Thoracic aorta (tissue), 2 donors: ENCODE measurements around the gene CCDC134. TPM values are rescaled to one million over a fixed set of nuclear protein-coding genes. Genes with fewer than 3 reads are reported as not detected.

ENCODE experiments used
- ATAC-seq: fragments of 150-250 bp; one replicate; pipeline ENCODE4 v1.8.0; 2017; ENCODE audit warnings: low read depth; ENCODE audit not compliant: insufficient number of reproducible peaks, low FRiP score
- DNase-seq: peaks from one replicate; pipeline ENCODE4 v3.0.0-alpha.2; 2020; ENCODE audit warnings: low spot score
- H3K27ac ChIP-seq, 2 donors: fragments of 200-600 bp; sonication (generic); 1 replicate in 1 of 2; 2 replicates in 1 of 2; pipeline ENCODE4 v1.5.1; 2016; ENCODE audit warnings: mild to moderate bottlenecking in 2 of 2, moderate library complexity in 2 of 2
- H3K27me3 ChIP-seq: fragments of 200-600 bp; sonication (generic); replicated peaks from 2 replicates; pipeline ENCODE4 v1.6.0; 2016; ENCODE audit warnings: mild to moderate bottlenecking; ENCODE audit not compliant: insufficient read depth
- H3K36me3 ChIP-seq: fragments of 200-600 bp; sonication (generic); one replicate; pipeline ENCODE4 v1.5.1; 2016
- H3K4me1 ChIP-seq, 2 donors: fragments of 200-600 bp; sonication (generic); 1 replicate in 1 of 2; 2 replicates in 1 of 2; pipeline versions ENCODE4 v1.5.1 to v1.6.0; 2016; ENCODE audit warnings: low read depth in 2 of 2, mild to moderate bottlenecking in 1 of 2; ENCODE audit not compliant: control insufficient read depth in 1 of 2
- H3K4me3 ChIP-seq: fragments of 200-600 bp; sonication (generic); 2 replicates; pipeline ENCODE4 v1.5.1; 2016; ENCODE audit warnings: mild to moderate bottlenecking
- H3K9me3 ChIP-seq: fragments of 200-600 bp; sonication (generic); 2 replicates; pipeline ENCODE4 v1.5.1; 2016
- total RNA-seq, 2 donors: library from RNA; depleted of rRNA; stranded (reverse); fragments of >200 nt; gene quantifications; one replicate each; pipeline versions ENCODE4 v1.1.0 to v1.2.3, GENCODE V29; 2016
- TF ChIP-seq, protein P1 (sequence below): fragments of 200-600 bp; sonication (generic); IDR thresholded peaks from one replicate; pipeline ENCODE4 v1.5.1; 2019; ENCODE audit warnings: antibody characterized with exemption

The CCDC134 gene
- total RNA-seq, 2 donors from 2014 or later = 1.6 to 5.3 TPM

DNA sequence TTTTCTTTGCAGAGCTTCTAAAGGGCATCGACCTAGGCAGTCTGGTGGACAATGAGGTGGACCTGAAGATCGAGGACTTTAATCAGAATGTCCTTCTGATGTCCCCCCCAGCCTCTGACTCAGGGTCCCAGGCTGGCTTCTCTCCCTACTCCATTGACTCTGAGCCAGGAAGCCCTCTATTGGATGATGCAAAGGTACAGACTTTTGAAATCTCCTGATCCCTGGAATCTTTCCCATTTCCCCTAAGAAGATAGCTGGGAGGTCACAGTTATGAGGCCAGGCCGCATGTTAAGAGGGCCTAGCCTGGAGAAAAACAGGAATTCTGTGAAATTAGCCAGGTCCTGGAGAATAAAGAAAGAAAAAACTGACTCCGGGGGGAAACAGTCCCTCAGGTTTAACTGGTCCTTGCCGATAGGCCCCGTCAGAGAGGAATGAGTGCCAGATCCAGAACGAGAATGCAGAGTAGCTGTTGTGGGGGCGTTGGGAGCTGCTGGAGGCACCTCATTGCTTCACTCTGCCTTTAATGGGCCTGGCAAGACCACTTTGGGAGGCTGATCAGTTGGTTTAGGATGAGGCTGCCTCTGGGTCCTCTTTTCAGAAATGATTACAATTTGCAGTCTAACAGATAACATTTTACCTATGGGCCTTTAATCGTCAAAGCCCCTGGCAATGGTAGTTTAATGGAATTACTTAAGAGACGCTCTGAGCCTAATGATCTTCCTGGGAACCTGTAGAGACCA lies 75.2 kb downstream of the CCDC134 start:
- ATAC-seq = no peak
- no peaks in the 10 kb centered on the region for H3K27me3 ChIP-seq
- no peak for DNase-seq
- H3K36me3 ChIP-seq = peaks cover 36% of the 10 kb centered on the region
- H3K4me1 ChIP-seq = no peaks in the 10 kb centered on the region
- no peaks in the 10 kb centered on the region for H3K9me3 ChIP-seq
- TF ChIP-seq, protein P1, sequence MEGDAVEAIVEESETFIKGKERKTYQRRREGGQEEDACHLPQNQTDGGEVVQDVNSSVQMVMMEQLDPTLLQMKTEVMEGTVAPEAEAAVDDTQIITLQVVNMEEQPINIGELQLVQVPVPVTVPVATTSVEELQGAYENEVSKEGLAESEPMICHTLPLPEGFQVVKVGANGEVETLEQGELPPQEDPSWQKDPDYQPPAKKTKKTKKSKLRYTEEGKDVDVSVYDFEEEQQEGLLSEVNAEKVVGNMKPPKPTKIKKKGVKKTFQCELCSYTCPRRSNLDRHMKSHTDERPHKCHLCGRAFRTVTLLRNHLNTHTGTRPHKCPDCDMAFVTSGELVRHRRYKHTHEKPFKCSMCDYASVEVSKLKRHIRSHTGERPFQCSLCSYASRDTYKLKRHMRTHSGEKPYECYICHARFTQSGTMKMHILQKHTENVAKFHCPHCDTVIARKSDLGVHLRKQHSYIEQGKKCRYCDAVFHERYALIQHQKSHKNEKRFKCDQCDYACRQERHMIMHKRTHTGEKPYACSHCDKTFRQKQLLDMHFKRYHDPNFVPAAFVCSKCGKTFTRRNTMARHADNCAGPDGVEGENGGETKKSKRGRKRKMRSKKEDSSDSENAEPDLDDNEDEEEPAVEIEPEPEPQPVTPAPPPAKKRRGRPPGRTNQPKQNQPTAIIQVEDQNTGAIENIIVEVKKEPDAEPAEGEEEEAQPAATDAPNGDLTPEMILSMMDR = no peak
- no peak overlapping the region for H3K27ac ChIP-seq
- no peak overlapping the region for H3K4me3 ChIP-seq

Other genes with a start within 250 kb of the CCDC134 start
- gene CSDC2, start 239.7 kb upstream of the CCDC134 start, total RNA-seq = 100 to 1,000 TPM in 1 of 2 donors, 10 to 100 TPM in 1; 73.2 to 112 TPM
- gene PMM1, start 210.8 kb upstream of the CCDC134 start, total RNA-seq = 10 to 100 TPM; 24.9 to 25.3 TPM
- 10 to 100 TPM; 21.9 to 22.9 TPM for gene DESI1, start 179.6 kb upstream of the CCDC134 start, total RNA-seq
- 100 to 1,000 TPM; 126 to 131 TPM for gene XRCC6, start 179.4 kb upstream of the CCDC134 start, total RNA-seq
- 10 to 100 TPM; 92.9 to 95.7 TPM for gene SNU13, start 111.8 kb upstream of the CCDC134 start, total RNA-seq
- 1 to 10 TPM; 1.8 to 3.8 TPM for gene MEI1, start 101.2 kb upstream of the CCDC134 start, total RNA-seq
- 10 to 100 TPM; 48.3 to 65.3 TPM for gene SREBF2, start 32.4 kb downstream of the CCDC134 start, total RNA-seq
- gene SHISA8, start 114.4 kb downstream of the CCDC134 start, total RNA-seq = not detected
- gene TNFRSF13C, start 126.1 kb downstream of the CCDC134 start, total RNA-seq = not detected
- not detected for gene CENPM, start 146.5 kb downstream of the CCDC134 start, total RNA-seq
- gene SEPTIN3, start 168.8 kb downstream of the CCDC134 start, total RNA-seq = not detected
- 1 to 10 TPM in 1 of 2 donors, not detected in 1; 1.3 TPM for gene WBP2NL, start 198.1 kb downstream of the CCDC134 start, total RNA-seq